ENCODE results near the gene PDSS2.
"Not testable (repeated sequence)": the region's sequence is repeated elsewhere in the genome, so short reads cannot be mapped to it uniquely, and the experiment has no call there.

PDSS2 gene

DNA sequence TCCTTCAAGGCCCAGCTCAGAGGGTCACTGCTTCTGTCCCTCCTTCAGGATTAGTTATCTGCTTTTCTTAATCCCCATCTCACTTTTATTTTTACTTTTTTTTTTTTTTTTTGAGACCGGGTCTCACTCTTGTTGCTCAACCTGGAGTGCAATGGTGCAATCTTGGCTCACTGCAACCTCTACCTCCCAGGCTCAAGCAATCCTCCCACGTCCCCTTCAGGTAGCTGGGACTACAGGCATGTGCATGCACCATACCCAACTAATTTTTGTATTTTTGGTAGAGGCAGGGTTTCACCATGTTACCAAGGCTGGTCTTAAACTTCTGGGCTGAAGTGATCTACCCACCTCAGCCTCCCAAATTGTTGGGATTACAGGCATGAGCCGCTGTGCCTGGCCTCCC, 16.5 kb upstream of the PDSS2 start:
- DNase-seq (ENCODE audit: low read depth in 2 of 2, low spot score in 1 of 2), result not testable (repeated sequence)

DNA sequence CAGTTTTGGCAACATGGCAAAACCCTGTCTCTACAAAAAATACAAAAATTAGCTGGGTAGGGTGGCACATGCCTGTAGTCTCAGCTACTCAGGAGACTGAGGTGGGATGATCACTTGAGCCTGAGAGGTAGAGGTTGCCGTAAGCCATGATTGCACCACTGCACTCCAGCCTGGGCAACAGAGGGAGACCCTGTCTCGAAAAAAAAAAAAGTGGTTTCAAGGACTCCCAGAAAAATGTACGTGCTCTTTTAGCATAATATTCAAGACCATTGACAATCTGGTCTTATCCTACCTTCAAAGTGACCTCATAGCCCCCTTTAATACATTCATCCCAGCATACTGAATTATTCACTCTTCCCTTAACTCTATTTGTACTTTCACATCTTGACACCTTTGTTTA, 16.0 kb upstream of the PDSS2 start:
- not testable (repeated sequence) for DNase-seq (ENCODE audit: low read depth in 2 of 2, low spot score in 1 of 2)

DNA sequence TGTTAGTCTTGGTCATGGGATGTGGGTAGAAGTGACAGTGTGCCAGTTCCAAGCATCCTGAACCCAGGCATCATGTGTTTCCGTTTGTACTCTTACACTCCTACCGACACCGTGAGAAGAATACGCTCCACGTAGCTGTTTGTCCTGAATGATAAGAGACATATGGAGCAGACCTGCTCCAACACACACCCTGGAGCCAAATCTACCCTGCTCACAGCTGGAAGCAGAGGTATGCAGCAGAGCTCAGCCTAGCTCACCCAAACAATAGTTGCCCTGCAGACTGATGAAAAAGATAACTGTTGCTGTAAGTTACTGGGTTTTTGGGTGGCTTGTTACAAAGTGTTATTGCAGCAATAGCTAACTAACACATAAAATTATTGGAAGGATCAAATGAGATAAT, 14.3 kb upstream of the PDSS2 start:
- no peak for DNase-seq (ENCODE audit: low read depth in 2 of 2, low spot score in 1 of 2)

DNA sequence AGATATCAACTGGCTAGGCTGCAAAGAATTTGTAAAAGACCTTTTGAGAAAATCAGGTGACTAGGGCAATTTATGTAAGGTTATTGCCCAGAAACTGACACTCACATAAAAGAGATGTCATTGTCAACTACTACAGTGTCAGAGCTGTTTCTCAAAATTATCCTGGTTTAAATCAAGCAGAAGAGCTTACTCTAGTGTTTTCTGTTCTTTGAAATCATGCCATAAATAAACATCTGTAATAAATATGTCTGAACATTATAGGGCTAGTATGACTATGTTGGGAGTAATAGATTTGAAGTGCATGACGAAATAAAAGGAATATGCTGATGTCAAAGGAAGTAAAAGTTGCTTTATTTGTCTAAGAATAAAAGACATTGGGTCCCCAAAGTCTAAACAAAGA, 11.0 kb upstream of the PDSS2 start:
- DNase-seq (ENCODE audit: low read depth in 2 of 2, low spot score in 1 of 2), result no peak

DNA sequence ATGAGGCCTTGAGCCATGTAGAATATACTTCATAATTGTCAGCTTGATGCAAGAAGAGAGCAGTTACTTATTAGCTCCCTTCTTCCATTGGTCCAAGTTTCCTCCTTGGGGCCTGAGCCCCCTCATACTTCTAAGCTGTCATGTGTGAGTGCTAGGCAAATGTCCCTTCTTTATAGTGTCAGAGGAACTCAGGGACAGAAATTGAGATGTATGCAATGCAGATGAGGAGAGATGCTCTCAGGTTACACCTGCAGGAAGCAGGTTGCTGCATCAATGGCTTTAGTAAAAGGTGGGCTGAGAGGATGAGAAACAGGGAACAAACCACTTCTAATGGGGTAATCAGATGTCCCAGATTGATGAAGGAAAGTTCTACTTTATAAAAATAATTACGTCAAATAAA, 6.7 kb upstream of the PDSS2 start:
- no peak for DNase-seq (ENCODE audit: low read depth in 2 of 2, low spot score in 1 of 2)

DNA sequence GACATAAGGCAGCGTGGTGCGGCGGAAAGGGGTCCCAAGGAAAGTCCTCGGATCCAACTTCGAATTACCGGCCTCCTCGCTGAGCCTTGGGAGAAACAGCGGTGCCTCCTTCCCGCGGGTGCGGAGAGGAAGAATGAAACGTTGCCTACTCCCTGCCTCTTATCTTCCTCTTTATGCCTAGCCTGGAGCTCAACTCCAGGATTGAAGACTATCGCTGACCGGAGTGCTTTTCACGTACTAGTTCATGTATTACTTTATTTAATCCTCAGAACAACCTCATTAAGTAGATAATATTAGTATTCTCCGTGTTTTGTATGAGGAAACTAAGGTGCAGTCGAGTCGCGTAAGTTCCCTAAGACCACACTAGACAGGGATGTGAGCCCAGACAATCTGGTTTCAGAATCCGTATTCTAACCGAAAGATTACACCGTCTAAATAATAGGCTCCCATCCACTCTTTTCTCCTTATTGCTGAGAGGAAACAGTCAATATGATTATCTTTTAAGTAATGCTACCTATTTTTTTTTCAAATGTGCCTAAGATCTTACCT, 793 bp upstream of the PDSS2 start:
- DNase-seq (ENCODE audit: low read depth in 2 of 2, low spot score in 1 of 2), result no peak

DNA sequence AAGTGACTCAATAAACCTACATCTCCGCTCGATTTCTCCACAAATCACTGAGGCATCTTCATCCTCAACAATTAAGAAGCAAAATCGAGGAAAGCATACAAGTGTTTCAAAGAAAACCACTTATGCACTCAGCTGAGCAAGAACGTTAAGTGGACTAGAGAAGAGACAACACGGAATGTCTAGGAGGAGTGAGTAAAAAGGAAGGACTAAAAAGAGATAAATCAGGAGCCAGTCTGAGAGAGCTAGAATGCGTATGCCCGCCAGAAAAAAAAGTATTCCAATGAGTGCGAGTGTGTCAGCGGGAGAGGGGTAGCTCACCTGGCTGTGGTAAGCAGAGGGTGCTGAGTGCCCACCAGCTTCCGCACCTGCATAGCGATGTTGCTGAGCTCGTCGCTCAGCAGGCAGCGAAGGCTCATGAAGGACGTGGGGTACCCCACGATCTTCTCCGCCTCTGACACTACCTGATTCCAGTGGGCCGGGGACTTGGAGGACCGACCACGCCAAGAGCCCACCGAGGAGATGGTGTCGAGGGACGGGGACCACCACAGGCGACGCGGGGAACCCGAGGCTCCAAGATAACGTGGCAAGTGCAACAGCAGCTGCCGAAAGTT, 587 bp downstream of the PDSS2 start:
- DNase-seq (ENCODE audit: low read depth in 2 of 2, low spot score in 1 of 2), result peak in 1 of 2 donors; percentile 1

DNA sequence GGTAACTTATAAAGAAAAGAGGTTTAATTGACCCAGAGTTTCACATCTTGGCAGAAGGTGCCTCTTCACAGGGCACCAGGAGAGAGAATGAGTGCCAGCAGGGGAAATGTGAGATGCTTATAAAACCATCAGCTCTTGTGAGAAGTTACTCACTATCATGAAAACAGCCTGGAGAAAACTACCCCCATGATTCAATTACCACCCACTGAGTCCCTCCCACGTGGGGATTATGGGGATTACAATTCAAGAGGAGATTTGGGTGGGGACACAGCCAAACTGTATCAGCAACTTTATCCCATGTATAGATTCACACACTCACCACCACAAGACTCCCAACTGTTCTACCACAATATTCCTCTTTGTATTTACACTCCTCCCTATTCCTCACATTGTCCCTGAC, 10.6 kb downstream of the PDSS2 start:
- no peak for DNase-seq (ENCODE audit: low read depth in 2 of 2, low spot score in 1 of 2)

DNA sequence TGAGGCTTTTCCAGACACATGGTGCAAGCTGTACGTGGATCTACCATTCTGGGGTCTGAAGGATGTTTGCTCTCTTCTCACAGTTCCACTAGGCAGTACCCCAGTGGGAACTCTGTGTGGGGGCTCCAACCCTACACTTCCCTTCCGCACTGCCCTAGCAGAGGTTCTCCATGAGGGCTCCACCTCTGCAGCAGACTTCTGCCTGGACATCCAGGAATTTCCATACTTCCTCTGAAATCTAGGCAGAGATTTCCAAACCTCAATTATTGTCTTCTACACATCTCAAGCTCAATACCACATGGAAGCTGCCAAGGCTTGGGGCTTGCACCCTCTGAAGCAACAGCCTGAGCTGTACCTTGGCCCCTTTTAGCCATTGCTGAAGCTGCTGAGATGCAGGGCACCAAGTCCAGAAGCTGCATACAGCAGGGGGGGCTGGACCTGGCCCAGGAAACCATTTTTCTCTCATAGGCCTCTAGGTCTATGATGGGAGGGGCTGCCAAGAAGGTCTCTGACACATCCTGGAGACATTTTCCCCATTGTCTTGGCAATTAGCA, 11.6 kb downstream of the PDSS2 start:
- no peak for DNase-seq (ENCODE audit: low read depth in 2 of 2, low spot score in 1 of 2)

DNA sequence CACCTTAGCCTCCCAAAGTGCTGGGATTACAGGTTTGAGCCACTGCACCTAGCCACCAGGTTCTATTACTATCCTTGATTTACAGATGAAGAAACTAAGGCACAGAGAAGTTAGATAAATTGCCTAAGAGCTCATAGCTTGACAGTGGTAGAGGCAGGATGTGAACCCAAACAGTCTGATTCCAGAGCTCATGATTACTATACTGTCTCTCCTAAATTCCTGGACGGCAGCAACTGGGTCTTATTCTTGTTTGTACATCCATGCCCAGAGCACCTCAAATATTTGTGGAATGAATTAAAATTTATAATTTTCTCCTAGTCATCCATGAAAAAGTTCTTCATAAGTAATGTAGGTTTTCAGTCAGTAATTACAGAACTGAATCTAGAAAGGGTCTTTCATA, 15.1 kb downstream of the PDSS2 start:
- no peak for DNase-seq (ENCODE audit: low read depth in 2 of 2, low spot score in 1 of 2)

DNA sequence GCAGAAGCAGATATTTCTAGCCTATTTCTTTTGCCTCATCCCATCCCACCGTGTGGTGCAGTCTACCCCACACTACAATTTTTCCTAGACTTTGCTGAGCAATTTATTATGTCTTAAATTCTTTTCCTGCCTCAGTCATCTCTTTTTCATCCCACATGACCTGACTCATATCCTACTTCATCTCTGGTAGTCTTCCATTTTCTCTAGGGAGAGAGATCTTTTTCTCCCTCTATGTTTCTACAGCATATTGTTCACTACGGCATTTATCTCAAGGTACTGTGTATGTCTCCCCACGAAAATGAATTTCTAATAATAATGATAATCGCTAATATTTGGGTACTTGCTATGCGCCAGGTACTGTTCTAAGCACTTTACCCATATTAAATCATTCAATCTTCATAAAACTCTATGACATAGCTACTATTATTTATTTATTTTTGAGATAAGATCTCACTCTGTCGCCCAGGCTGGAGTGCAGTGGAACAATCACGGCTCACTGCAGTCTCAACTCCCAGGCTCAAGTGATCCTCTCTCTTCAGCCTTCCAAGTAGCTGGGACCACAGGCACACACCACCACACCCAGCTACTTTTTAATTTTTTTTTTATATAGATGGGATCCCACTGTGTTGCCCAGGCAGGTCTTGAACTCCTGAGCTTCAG, 15.6 kb downstream of the PDSS2 start:
- DNase-seq (ENCODE audit: low read depth in 2 of 2, low spot score in 1 of 2), result no peak

DNA sequence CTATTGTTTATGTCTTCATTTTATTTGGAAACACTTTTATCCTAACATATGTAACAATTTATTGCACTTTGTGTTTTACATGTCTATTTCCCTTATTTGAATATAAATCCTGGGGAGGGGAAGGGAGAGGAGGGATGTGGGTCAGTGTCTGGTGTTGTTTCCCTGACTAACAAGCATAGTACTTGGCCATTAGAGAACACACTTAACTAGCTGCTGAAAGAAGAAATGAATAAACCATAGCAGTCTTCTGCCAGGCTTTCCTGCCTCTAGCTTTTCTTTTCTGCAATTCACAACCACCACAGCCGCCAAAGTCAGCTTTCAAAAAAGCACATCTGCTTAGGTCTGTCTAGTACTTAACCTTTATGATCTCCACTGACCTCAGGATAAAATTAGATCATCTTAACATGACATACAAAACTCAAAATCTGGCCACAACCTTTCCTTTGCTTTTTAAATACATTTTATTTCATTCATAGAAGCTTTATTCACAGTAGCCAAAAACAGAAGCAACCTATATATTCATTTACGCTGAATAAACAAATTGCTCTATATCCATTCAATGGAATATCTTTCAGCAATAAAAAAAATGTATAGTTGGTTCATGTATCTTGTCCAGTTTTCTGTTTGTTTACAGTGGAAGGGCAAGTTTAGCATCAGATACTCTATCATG, 16.3 kb downstream of the PDSS2 start:
- DNase-seq (ENCODE audit: low read depth in 2 of 2, low spot score in 1 of 2), result no peak

DNA sequence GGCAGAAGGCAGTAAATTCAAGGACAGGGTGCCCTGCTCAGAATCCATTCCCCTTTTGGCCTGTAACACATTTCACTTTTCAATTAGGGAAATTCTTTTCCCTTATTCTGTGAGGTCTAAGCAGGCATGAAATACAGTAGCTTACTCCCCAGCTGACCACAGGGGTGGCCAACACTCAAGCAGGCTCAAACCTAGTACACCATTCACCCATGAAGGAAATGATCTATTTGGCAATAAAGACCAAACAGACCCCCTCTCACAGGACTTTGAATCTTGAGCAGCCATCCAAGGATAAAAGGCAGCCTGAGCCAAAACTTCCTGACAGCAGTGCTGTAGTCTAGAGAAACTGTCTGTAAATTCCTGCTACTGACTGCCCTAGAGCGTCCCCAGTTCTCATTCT, 17.7 kb downstream of the PDSS2 start:
- no peak for DNase-seq (ENCODE audit: low read depth in 2 of 2, low spot score in 1 of 2)

DNA sequence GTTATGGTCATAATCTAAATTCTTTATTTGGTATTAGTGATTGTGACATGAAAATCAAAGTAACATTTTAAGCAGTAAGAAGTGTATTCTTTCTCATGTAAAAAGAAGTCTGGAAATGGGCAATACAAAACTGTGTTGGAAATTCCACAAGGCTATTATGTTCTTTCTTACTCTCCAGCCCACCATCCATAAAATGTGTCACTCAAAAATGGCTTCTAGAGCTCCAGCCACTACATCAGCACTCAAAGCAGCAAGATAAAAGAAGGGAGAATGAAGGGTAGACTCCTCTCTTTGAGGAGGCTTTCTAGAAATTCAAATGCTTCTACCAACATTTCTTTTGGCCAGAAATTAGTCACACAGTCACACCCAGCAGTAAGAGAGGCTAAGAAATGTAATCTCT, 18.4 kb downstream of the PDSS2 start:
- DNase-seq (ENCODE audit: low read depth in 2 of 2, low spot score in 1 of 2), result no peak

DNA sequence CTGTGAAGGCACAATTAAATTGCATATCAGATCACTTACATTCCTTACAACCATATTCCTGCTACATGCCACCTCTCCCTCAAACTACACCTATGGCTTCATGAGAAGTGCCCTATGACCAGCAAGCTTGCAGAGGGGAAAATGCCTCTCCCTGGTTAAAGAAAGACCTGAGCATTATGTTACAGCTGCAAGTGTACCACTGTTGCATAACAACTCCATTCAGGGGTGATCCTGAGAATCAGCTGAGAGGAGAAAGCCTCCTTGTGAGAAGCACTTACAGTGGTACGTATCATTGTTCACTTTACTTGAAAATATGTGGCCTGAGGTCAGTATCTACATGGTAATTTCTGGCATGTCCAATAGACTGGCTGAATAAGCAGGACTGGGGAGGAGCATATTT, 20.0 kb downstream of the PDSS2 start:
- DNase-seq (ENCODE audit: low read depth in 2 of 2, low spot score in 1 of 2), result no peak

DNA sequence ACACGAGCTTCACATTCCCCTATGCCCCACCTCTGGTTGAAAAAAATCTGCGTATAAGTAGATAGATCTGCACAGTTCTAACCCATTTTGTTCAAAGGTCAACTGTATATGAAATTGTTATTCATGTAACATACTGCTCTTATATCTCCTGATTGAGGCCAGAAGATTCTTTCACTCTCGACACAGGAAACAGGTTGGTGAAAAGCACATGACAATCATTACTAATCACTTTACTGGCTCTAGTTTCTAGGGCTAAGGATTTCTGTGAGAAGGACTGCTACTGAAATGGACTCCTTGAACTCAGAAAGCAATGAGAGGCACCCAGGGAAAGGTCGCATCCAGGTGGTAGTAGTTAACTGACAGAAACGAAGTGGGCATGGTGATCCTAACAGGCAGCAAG, 21.7 kb downstream of the PDSS2 start:
- no peak for DNase-seq (ENCODE audit: low read depth in 2 of 2, low spot score in 1 of 2)

DNA sequence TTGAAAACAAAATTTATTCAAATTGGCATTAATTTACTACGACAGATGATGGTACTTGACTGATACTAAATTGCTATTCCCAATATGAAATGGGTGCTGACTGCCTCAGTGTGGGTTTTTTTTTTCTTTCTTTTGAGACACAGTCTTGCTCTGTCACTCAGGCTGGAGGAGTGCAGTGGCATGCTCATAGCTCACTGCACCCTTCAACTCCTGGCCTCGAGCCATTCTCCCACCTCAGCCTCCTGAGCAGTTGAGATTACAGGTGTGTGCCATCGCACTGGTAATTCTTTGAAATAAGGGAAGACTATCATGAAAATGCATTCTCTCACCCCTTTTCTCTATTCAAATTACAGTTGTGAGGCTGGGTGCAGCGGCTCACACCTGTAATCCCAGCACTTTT, 22.5 kb downstream of the PDSS2 start:
- DNase-seq (ENCODE audit: low read depth in 2 of 2, low spot score in 1 of 2), result no peak

DNA sequence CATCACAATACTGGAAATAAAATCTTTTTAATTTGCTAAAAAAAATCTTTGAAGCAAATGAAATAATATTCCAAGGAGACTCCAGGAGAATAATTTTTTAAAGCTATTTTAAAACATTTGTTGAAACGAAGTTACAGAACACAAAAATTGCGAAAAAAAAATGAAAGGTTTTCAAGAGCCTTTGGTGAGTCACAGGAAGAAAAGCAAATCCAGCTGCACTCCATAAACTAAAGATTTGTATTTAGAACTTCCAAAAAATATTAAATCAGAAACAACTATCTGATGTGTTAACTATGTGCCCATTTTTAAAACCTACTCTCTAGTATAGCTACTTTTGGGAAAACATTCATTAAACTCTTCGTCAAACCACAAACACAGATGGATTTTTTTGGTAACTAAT, 23.6 kb downstream of the PDSS2 start:
- no peak for DNase-seq (ENCODE audit: low read depth in 2 of 2, low spot score in 1 of 2)

DNA sequence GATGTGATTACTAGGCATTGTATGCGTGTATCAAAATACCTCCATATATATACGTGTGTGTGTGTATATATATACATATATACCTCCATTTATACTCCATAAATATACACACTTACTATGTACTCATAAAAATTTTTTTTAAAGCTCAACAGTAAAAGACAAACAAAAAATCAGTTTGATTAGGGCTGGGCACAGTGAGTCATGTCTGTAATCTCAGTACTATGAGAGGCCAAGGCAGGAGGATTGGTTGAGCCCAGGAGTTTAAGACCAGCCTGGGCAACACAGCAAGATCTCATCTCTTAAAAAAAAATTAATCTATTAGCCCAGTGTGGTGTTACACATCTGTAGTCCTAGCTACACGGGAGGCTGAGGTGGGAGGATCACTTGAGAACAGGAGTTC, 24.6 kb downstream of the PDSS2 start:
- no peak for DNase-seq (ENCODE audit: low read depth in 2 of 2, low spot score in 1 of 2)

DNA sequence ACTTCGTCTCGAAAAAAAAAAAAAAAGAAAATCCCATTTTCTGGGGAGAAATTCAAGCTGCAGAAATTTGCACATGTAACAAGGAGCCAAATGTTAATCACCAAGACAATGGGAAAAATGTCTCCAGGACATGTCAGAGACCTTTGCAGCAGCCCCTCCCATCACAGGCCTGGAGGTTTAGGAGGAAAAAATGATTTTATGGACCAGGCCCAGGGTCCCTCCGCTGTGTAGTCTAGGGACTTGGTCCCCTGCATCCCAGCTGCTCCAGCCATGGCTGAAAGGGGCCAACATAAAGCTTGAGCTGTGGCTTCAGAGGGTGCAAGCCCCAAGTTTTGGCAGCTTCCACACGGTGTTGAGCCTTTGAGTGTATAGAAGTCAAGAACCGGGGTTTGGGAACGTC, 33.4 kb downstream of the PDSS2 start:
- not testable (repeated sequence) for DNase-seq (ENCODE audit: low read depth in 2 of 2, low spot score in 1 of 2)

DNA sequence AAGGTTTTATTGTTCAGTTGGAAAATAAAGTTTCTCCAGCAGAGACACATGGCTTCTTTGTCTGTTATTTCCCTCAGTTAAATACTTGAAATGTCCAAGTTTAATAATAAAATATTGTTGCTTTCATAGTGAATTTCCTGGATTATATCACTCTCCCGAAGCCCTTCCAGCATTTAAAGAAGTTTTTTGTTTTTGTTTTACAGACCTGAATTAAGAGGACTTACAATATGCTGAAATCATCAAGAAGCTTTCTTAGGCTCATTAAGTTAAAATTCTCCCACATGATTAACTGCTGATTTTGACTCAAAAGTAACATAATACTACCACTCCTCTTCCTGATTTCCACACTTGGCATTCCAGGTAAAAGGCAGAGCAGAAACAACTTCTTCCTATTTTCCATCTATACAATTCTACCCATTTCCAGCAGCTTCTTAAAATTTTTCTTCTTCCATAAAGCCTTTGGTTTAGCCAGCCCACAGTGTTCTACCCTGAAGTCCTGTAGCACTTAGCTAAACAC, 35.8 kb downstream of the PDSS2 start:
- DNase-seq (ENCODE audit: low read depth in 2 of 2, low spot score in 1 of 2), result no peak

DNA sequence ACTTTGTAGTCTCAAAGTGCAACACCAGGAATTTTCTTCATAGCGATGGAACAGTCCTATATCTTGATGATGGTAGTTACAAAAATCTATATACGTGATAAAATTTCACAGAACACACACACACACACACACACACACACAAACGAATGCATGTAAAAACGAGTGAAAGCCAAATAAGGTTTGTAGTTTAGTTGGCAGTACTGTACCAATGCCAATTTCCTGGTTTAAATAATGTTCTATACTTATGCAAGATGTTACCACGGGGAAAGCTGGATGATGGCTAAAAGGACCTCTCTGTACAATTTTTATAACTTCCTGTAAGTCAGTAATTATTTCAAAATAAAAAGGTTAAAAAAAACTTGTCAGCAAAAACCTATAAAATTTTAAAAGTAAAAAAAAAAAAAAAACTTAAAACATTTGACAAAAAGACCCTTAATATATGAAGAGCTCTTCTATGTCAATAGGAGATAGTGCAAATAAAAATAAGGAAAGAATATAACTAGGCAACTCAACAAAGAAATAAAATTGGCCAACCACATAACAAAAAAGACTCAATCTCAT, 37.6 kb downstream of the PDSS2 start:
- DNase-seq (ENCODE audit: low read depth in 2 of 2, low spot score in 1 of 2), result no peak
